HG03571 (cell line): Measurements from ENCODE around the gene TRAFD1.

Source experiments
- ATAC-seq: cut with Tn5 transposase; IDR thresholded peaks from one replicate; pipeline ENCODE4 v1.9.1; 2021; ENCODE audit not compliant: unreplicated experiment

Gene TRAFD1

GRCh38 chr12:112115259-112116045 lies 9.9 kb upstream of the TRAFD1 start:
- ATAC-seq, result no peak

- ATAC-seq, result no peak
Observed at GRCh38 chr12:112116232-112117060, 8.9 kb upstream of the TRAFD1 start.

DNA sequence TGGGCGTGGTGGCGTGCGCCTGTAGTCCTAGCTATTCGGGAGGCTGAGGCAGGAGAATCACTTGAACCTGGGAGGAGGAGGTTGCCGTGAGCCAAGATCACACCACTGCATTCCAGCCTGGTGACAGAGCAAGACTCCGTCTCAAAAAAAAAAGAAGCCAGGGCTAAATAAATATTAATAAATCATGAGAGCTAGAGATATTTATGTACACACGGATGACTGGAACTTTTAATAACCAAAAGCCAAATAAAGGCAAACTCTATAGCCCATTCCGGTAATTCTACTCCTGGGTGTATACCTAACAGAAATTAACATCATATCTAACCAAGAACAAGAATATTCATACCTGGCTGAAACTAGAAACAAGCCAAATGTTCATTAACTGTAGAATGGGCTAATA lies 7.7 kb upstream of the TRAFD1 start:
- no peak for ATAC-seq

GRCh38 chr12:112121780-112122565 lies 3.4 kb upstream of the TRAFD1 start:
- no peak for ATAC-seq

GRCh38 chr12:112122823-112123690 lies 2.3 kb upstream of the TRAFD1 start:
- ATAC-seq, result no peak

- peak; percentile 14 for ATAC-seq
Observed at GRCh38 chr12:112124918-112125249, 476 bp upstream of the TRAFD1 start.

- ATAC-seq, result no peak
Observed at GRCh38 chr12:112126000-112126438, 659 bp downstream of the TRAFD1 start.

DNA sequence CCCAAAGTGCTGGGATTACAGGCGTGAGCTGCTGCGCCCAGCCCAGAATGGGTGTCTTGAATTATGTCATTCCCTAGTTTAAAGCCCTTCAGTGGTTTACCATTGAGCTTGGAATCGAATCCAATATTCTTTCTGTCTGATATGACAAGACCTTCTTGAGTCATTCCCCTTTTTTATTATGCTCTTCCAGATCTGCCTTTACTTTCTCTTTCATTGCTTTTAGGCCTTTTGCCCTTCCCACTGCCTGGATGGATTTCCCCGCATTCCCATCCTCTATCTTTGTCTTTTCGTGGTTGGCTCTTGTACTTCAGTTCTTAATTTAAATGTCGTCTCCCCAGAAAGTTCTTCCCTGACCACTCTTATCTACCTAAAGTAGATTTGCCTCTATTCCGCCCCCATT lies 1.6 kb downstream of the TRAFD1 start:
- ATAC-seq, result no peak

GRCh38 chr12:112130441-112130998 lies 5.2 kb downstream of the TRAFD1 start:
- peak; percentile 51 for ATAC-seq

GRCh38 chr12:112131686-112132085 lies 6.3 kb downstream of the TRAFD1 start:
- no peak for ATAC-seq

DNA sequence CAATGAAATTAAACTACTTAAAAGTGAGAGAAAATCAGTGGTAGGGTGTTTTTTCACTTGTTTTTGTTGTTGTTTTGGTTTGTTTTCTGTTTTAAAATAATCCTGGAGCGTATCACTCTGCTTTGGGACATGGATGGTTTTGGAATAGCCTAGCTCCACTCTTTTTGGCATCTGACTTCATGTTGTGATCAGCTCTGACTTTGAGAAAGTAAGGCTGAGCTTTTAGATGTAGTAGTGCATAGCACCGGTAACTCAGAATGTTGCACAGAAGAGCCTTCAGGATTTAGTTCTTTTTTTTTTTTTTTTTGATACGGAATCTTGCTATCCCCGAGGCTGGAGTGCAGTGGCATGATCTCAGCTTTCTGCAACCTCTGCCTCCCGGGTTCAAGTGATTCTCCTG lies 8.1 kb downstream of the TRAFD1 start:
- no peak for ATAC-seq

DNA sequence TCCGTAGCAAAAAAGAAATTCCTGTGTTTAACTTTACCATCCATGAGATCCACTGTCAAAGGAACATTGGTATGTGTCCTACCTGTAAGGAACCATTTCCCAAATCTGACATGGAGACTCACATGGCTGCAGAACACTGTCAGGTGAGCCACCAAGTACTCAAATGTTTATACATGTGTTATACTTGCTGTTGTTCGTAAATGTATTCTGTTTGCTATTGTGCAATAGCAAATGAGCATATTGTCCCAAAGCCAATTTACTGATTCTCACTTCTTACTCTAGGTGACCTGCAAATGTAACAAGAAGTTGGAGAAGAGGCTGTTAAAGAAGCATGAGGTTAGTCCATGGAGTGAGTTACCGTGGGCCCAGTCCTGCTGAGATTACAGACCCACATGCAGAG lies 9.4 kb downstream of the TRAFD1 start:
- ATAC-seq, result no peak

DNA sequence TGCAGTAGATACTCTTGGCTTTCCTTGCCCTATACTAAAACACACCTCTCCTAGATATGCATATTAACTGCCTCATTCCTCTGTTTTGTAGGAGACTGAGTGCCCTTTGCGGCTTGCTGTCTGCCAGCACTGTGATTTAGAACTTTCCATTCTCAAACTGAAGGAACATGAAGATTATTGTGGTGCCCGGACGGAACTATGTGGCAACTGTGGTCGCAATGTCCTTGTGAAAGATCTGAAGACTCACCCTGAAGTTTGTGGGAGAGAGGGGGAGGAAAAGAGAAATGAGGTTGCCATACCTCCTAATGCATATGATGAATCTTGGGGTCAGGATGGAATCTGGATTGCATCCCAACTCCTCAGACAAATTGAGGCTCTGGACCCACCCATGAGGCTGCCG lies 15.4 kb downstream of the TRAFD1 start:
- no peak for ATAC-seq

DNA sequence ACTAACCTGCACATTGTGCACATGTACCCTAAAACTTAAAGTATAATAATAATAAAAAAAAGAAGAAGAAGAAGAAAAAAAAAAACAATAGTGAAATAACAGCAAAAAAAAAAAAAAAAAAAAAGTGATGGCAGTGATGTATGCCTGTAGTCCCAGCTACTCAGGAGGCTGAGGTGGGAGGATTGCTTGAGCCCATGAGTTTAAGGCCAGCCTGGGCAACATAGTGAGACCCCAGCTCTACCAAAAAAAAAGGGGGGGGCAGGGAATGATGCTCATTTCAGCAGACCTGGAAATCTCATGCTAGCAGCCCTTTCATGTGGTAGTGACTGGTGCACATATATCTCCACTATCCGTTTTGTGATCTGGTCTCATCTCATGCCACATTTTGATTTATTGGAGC lies 20.8 kb downstream of the TRAFD1 start:
- ATAC-seq, result no peak

- ATAC-seq, result no peak
Observed at GRCh38 chr12:112148031-112148513, 22.7 kb downstream of the TRAFD1 start.

- no peak for ATAC-seq
Observed at GRCh38 chr12:112149596-112149995, 24.2 kb downstream of the TRAFD1 start.

DNA sequence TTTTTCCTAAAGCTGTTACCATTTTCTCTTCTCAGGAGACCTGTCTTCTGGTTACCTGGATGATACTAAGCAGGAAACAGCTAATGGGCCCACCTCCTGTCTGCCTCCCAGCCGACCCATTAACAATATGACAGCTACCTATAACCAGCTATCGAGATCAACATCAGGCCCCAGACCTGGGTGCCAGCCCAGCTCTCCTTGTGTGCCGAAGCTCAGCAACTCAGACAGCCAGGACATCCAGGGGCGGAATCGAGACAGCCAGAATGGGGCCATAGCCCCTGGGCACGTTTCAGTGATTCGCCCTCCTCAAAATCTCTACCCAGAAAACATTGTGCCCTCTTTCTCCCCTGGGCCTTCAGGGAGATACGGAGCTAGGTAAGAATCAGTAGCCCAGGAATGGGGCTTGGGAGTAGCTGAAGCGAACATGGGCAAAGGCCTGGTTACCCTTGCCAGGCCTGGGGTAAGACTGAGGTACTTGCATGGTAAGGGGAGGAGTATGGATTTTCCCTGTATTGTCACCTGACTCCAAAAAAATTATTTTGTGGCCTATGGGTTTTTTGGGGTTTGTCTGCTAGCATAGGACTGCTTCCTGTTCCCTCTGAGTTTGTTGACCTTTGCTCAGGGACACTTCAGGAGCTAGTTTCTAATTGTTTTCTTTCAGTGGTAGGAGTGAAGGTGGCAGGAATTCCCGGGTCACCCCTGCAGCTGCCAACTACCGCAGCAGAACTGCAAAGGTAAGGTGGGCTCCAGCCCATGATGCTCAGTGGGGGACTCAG lies 26.6 kb downstream of the TRAFD1 start:
- no peak for ATAC-seq

GRCh38 chr12:112153181-112153892 lies 28.0 kb downstream of the TRAFD1 start:
- ATAC-seq, result no peak

DNA sequence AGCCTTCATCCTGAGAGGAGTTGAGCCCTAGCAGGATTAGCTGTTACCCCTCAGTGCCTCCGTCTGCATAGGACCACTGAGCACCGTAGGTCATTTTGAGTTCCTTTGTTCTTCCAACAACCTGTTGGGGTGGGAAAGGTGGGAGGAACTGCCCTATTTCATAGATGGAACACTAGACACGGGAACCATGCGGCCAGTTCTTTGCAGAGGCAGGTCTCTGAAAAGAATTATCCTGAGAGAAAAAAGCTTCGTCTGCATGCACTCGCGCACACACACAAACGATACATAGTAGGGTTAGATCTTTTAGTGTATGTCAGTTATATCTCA lies 28.5 kb downstream of the TRAFD1 start:
- no peak for ATAC-seq
